Activated CD4-positive, alpha-beta T cell treated with anti-CD3 and anti-CD28 coated beads, Interleukin-10, Interleukin-2, amounts not matched to agents 100 ng/mL and 50 ng/mL, durations not matched to agents 16 hours and 8 hours (primary cell): ENCODE data around the gene SMIM10L2A.
A peak's percentile ranks its signal among the peaks of the same experiment; 100 is the strongest.
"Not testable (repeated sequence)": the region's sequence is repeated elsewhere in the genome, so short reads cannot be mapped to it uniquely, and the experiment has no call there.

Source experiments
- DNase-seq: peaks from one replicate; pipeline ENCODE4 v3.0.0-alpha.2; 2020

The SMIM10L2A gene

DNA sequence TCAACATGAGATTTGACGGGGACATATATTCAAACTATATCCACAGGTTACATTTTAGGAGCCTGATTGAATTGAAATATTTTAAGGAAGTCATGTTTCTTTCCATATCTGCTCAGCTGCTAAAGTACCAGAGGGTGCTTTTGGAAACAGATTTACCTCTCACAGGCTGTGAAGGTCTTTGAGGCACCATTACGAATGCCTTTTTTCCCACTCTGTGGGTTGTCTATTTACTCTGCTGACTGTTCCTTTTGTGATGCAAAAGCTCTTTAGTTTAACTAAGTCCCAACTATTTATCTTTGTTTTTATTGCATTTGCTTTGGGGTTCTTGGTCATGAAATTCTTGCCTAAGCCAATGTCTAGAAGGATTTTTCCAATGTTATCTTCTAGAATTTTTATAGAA is 40.0 kb downstream of the SMIM10L2A start:
- not testable (repeated sequence) for DNase-seq

DNA sequence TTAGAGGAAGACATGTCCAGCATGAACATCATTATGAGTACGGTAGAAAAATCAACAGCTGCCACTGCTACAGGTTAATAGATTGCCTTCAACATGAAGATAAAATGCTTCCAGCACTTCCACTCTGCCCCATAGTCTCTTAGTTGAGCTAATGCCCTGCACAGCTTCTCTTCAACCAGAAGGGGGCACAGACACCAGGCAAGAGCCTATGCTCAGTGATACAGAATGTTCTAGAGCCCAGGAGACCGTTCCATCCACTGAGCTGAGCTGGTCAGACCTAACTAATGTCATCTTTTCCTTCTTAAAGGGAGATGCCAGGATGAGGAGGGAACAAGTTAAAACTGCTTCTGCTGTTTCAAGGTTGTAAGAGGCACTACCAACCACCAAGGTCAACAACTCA is 42.2 kb downstream of the SMIM10L2A start:
- peak; percentile 15 for DNase-seq

DNA sequence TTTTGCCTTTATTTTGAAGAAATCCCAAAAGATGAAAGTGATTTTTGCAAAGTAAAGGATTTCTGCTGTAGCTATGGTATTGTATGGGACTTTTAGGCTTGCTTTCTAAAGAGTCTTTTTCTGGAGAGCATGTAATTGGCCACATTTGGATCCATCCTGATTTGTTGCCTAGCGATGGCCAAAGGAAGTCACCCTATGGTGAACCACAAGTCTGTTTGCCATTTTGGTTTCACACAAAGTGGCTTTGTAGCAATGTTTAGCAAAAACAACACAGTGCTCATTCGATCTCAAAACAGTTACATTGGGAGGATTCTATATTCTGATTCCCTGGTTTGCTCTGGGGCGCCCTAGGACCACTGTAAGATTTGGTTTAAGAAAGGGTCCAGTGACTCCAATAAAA is 54.6 kb downstream of the SMIM10L2A start:
- DNase-seq, result no peak

DNA sequence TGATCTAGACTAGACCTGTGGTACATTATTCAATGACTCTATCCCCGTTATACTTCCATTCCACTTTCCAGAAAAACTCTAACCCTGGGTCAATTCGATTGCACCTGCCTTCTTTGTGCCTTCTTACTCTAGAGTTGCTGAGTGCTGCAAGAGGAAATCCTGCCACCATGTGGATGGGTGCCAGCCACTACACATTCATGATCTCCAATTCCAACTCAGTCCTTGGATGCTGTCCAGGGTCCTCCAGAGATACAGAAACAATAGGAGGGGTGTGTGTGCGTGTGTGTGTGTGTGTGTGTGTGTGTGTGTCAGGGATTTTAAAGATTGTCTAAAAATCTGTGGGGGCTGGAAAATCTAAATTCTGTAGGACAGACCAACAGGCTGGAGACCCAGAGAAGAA is 55.8 kb downstream of the SMIM10L2A start:
- peak; percentile 47 for DNase-seq
